PC-3 (cell line): ENCODE results near the gene RPL13. TPM values are rescaled to one million over a fixed set of nuclear protein-coding genes. Genes with fewer than 3 reads are reported as not detected.

Source experiments
- ATAC-seq: fragments of 200-7000 bp; cut with Tn5 transposase; 2 replicates; pipeline ENCODE4 v1.9.1; 2020; ENCODE audit warnings: mild to moderate bottlenecking, moderate library complexity
- BruUV-seq: library from RNA; stranded (reverse); fragments of 400-500 nt; replicated peaks from 2 replicates; lab custom pipeline; 2021; lab: Mats Ljungman, UMichigan
- CTCF ChIA-PET: fragments of 300-600 bp; sonication (Branson Sonifier 250); formaldehyde crosslinking; loops from one replicate; lab custom pipeline; 2022; ENCODE audit warnings: antibody characterized with exemption; lab: Charles Lee
- POLR2A ChIA-PET: fragments of 300-600 bp; sonication (Branson Sonifier 250); formaldehyde crosslinking; loops from one replicate; lab custom pipeline; 2022; ENCODE audit warnings: antibody characterized with exemption; ENCODE audit not compliant: unreplicated experiment; lab: Charles Lee
- DNase-seq: peaks from one replicate; pipeline ENCODE4 v3.0.0-alpha.2; 2015
- H2AFZ ChIP-seq: fragments of 300-600 bp; sonication (generic); 2 replicates; pipeline ENCODE4 v1.6.0; 2016; ENCODE audit warnings: antibody characterized with exemption, low read length
- H3F3A ChIP-seq: fragments of 300-600 bp; sonication (generic); one replicate; pipeline ENCODE4 v1.6.0; 2017; ENCODE audit warnings: antibody characterized with exemption, low read length, control low read depth, mild to moderate bottlenecking; ENCODE audit not compliant: unreplicated experiment
- H3K27ac ChIP-seq: fragments of 300-600 bp; sonication (generic); 2 replicates; pipeline ENCODE4 v1.5.1; 2016; ENCODE audit warnings: mild to moderate bottlenecking, low read length
- H3K27me3 ChIP-seq: fragments of 300-600 bp; sonication (generic); 2 replicates; pipeline ENCODE4 v1.6.1; 2016; ENCODE audit warnings: low read length, mixed read lengths
- H3K36me3 ChIP-seq: fragments of 300-600 bp; sonication (generic); 2 replicates; pipeline ENCODE4 v1.6.1; 2016; ENCODE audit warnings: low read depth, mixed run types, low read length, mixed read lengths
- H3K4me1 ChIP-seq: fragments of 300-600 bp; sonication (generic); 2 replicates; pipeline ENCODE4 v1.5.1; 2016; ENCODE audit warnings: low read length; ENCODE audit not compliant: insufficient read depth
- H3K4me2 ChIP-seq: fragments of 300-600 bp; sonication (generic); 2 replicates; pipeline ENCODE4 v1.6.0; 2016; ENCODE audit warnings: low read length
- H3K4me3 ChIP-seq: fragments of 300-600 bp; sonication (generic); 2 replicates; pipeline ENCODE4 v1.5.1; 2016; ENCODE audit warnings: mild to moderate bottlenecking, low read length, mixed read lengths
- H3K79me2 ChIP-seq: fragments of 300-600 bp; sonication (generic); 2 replicates; pipeline ENCODE4 v1.6.1; 2017; ENCODE audit warnings: low read length, mixed read lengths
- H3K9ac ChIP-seq: fragments of 300-600 bp; sonication (generic); 2 replicates; pipeline ENCODE4 v1.6.0; 2016; ENCODE audit warnings: mild to moderate bottlenecking, low read length
- H3K9me2 ChIP-seq: fragments of 300-600 bp; sonication (generic); replicated peaks from 2 replicates; pipeline ENCODE4 v1.6.1; 2016; ENCODE audit warnings: mixed run types, low read length, mixed read lengths
- H3K9me3 ChIP-seq: fragments of 300-600 bp; sonication (generic); 2 replicates; pipeline ENCODE4 v1.6.1; 2016; ENCODE audit warnings: low read length, mixed read lengths
- H4K20me1 ChIP-seq: fragments of 300-600 bp; sonication (generic); 2 replicates; pipeline ENCODE4 v1.6.1; 2016; ENCODE audit warnings: low read length, mixed read lengths
- CTCF ChIP-seq: fragments of 300-600 bp; sonication (generic); conservative IDR thresholded peaks from 2 replicates; pipeline ENCODE4 v1.5.1; 2017; ENCODE audit warnings: antibody characterized with exemption, low read depth, mild to moderate bottlenecking, low read length
- EZH2 ChIP-seq: fragments of 300-600 bp; sonication (generic); IDR thresholded peaks from one replicate; pipeline ENCODE4 v1.6.1; 2017; ENCODE audit warnings: antibody characterized with exemption, mild to moderate bottlenecking, low read length; ENCODE audit not compliant: unreplicated experiment
- EZH2phosphoT487 ChIP-seq: fragments of 300-600 bp; sonication (generic); IDR thresholded peaks from 2 replicates; pipeline ENCODE4 v1.6.1; 2018; ENCODE audit warnings: mild to moderate bottlenecking, antibody characterized with exemption, low read length, borderline replicate concordance
- intact Hi-C: fragments of 100-400 bp; cut with micrococcal nuclease; formaldehyde crosslinking; loops from 2 replicates; pipeline ENCODE4 v1.9.0; 2023
- total RNA-seq: library from RNA; depleted of rRNA; stranded (reverse); fragments of >200 nt; gene quantifications from 2 replicates; pipeline ENCODE4 v1.2.3, GENCODE V29; 2014

Gene RPL13
- total RNA-seq, 1 experiment from 2014 or later = 3,236 TPM

- ChIA-PET POLR2A (no interaction called here), CTCF (no interaction called here)
- Histone ChIP-seq H3K79me2 (no peaks in the 10 kb centered on the region), H3K9me2 (no peaks in the 10 kb centered on the region), H3K36me3 (no peaks in the 10 kb centered on the region; the same call in 1 of the 2 replicates), H3K4me2 (no peak overlapping the region), H3K27me3 (no peaks in the 10 kb centered on the region), H2AFZ (no peak overlapping the region), H3K27ac (no peak overlapping the region), H3F3A (no peaks in the 10 kb centered on the region), H3K4me3 (no peak overlapping the region), H3K9ac (no peak overlapping the region), H4K20me1 (no peaks in the 10 kb centered on the region), H3K9me3 (no peaks in the 10 kb centered on the region), H3K4me1 (no peaks in the 10 kb centered on the region)
- TF ChIP-seq EZH2phosphoT487 = no peak
- TF ChIP-seq CTCF = no peak
- no peak for TF ChIP-seq EZH2
- no peak for DNase-seq
- no peak for ATAC-seq
- intact Hi-C loops = no loop called here
- no TSS peak for BruUV-seq
Observed at GRCh38 chr16:89537549-89537925, 22.9 kb upstream of the RPL13 start.

DNA sequence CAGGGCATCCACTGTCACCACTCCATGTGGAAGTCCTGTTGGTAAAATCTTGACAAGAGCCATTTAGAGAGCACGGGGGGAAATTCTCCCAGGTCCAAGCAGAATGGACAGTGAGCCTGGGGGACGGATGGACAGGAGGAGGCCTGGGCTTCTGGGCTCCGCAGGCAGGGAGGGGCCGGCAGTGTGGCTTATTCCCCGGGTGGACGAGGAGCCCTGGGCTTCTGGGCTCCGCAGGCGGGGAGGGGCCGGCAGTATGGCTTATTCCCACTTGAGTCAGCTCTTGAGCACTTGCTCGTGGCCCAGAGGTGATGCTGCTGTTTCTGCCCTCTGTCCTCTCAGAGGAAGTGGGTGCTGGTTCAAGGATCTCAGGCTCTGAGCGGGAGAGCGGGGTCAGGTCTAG lies 22.2 kb upstream of the RPL13 start:
- BruUV-seq = no TSS peak
- H3K36me3 ChIP-seq = no peaks in the 10 kb centered on the region; the same call in 1 of the 2 replicates
- no peaks in the 10 kb centered on the region for H3K9me3 ChIP-seq
- H3K27ac ChIP-seq = no peak overlapping the region
- no peak overlapping the region for H2AFZ ChIP-seq
- no peak overlapping the region for H3K4me3 ChIP-seq
- DNase-seq (no peak), ATAC-seq (no peak)
- H3F3A ChIP-seq = no peaks in the 10 kb centered on the region
- intact Hi-C loops = no loop called here
- H3K9me2 ChIP-seq = no peaks in the 10 kb centered on the region
- H3K4me2 ChIP-seq = no peak overlapping the region
- no peaks in the 10 kb centered on the region for H3K4me1 ChIP-seq
- no peaks in the 10 kb centered on the region for H3K27me3 ChIP-seq
- ChIA-PET CTCF (no interaction called here), POLR2A (no interaction called here)
- H4K20me1 ChIP-seq = no peaks in the 10 kb centered on the region
- H3K9ac ChIP-seq = no peak overlapping the region
- TF ChIP-seq EZH2phosphoT487 = no peak
- no peak for TF ChIP-seq EZH2
- no peak for TF ChIP-seq CTCF
- H3K79me2 ChIP-seq = no peaks in the 10 kb centered on the region

DNA sequence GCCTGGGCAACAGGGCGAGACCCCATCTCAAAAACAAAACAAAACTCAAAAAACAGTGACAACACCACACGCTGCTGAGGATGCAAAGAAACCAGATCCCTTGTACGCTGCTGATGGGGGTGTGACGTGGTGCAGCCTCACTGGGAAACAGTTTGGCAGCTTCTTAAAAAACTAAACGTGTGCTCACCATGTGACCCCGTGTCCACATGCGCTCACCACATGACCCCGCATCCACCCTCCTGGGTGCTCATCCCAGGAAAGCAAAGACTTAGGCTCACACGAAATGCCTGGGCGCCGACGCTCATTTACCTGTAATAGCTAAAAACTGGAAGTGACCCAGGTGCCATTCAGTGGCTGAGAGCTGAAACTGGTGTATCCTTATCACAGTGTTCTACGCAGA lies 19.9 kb upstream of the RPL13 start:
- DNase-seq (no peak), ATAC-seq (no peak)
- H3K79me2 ChIP-seq = no peaks in the 10 kb centered on the region
- BruUV-seq = no TSS peak
- TF ChIP-seq EZH2phosphoT487 (no peak), EZH2 (no peak), CTCF (no peak)
- CTCF ChIA-PET = no interaction called here
- H3K9me2 ChIP-seq = no peaks in the 10 kb centered on the region
- no peak overlapping the region for H3K4me3 ChIP-seq
- POLR2A ChIA-PET = no interaction called here
- no peak overlapping the region for H3K27ac ChIP-seq
- H3K27me3 ChIP-seq = no peaks in the 10 kb centered on the region
- H3K4me1 ChIP-seq = no peaks in the 10 kb centered on the region
- H3K4me2 ChIP-seq = no peak overlapping the region
- H4K20me1 ChIP-seq = no peaks in the 10 kb centered on the region
- no peaks in the 10 kb centered on the region for H3K9me3 ChIP-seq
- no peaks in the 10 kb centered on the region for H3F3A ChIP-seq
- no peak overlapping the region for H3K9ac ChIP-seq
- intact Hi-C loops = no loop called here
- no peak overlapping the region for H2AFZ ChIP-seq
- H3K36me3 ChIP-seq = no peaks in the 10 kb centered on the region
